ENCODE measurements around the gene GPBP1.

GRCh38 chr5:57302164-57302563 lies 128.3 kb downstream of the GPBP1 start:
- TF ChIP-seq EZH2 (IDR thresholded peaks at IDR 0.05; ENCODE audit: insufficient read depth, poor library complexity, severe bottlenecking), result no peak
- TF ChIP-seq EZH2phosphoT487 (IDR thresholded peaks at IDR 0.05; ENCODE audit: insufficient read depth, low read depth), result no peak

All from GM23248 (cell line).